Breast epithelium (tissue), 4 donors: ENCODE measurements around the gene SC5D. TPM values are rescaled to one million over a fixed set of nuclear protein-coding genes. Genes with fewer than 3 reads are reported as not detected.

Experiments used
- DNase-seq, 2 donors: peaks; one replicate each; pipeline ENCODE4 v3.0.0-alpha.2; 2019; ENCODE audit warnings: low spot score in 2 of 2
- H3K27ac ChIP-seq, 2 donors: fragments of 200-600 bp; sonication (generic) in 1 of 2; one replicate each; pipeline ENCODE4 v1.5.1; 2016 to 2019; ENCODE audit warnings: mild to moderate bottlenecking in 1 of 2
- H3K27me3 ChIP-seq, 2 donors: fragments of 200-600 bp; sonication (generic) in 1 of 2; one replicate each; pipeline versions ENCODE4 v1.5.1 to v1.6.0; 2017 to 2019; ENCODE audit warnings: control low read depth in 1 of 2, mild to moderate bottlenecking in 1 of 2
- H3K36me3 ChIP-seq: fragments of 200-600 bp; one replicate; pipeline ENCODE4 v1.5.1; 2019
- H3K4me1 ChIP-seq, 2 donors: fragments of 200-600 bp; sonication (generic); one replicate each; pipeline ENCODE4 v1.5.1; 2016 to 2019; ENCODE audit warnings: control low read depth in 1 of 2
- H3K4me3 ChIP-seq, 3 donors: fragments of 200-600 bp; sonication (generic); 1 replicate in 2 of 3; 2 replicates in 1 of 3; pipeline ENCODE4 v1.5.1; 2016 to 2019; ENCODE audit warnings: mild to moderate bottlenecking in 3 of 3, moderate library complexity in 2 of 3
- H3K9me3 ChIP-seq, 2 donors: fragments of 200-600 bp; sonication (generic) in 1 of 2; one replicate each; pipeline ENCODE4 v1.5.1; 2016 to 2019; ENCODE audit warnings: control low read depth in 1 of 2
- CTCF ChIP-seq, 3 donors: fragments of 450-650 bp; IDR thresholded peaks; one replicate each; pipeline ENCODE4 v1.5.1; 2016 to 2017; ENCODE audit warnings: antibody characterized with exemption in 3 of 3, mild to moderate bottlenecking in 3 of 3, moderate library complexity in 3 of 3
- POLR2A ChIP-seq: fragments of 450-650 bp; IDR thresholded peaks from one replicate; pipeline ENCODE4 v1.6.1; 2016; ENCODE audit warnings: antibody characterized with exemption, mild to moderate bottlenecking, moderate library complexity
- POLR2AphosphoS5 ChIP-seq, 3 donors: sonication (generic); formaldehyde crosslinking; IDR thresholded peaks; one replicate each; pipeline ENCODE4 v1.6.1; 2017; ENCODE audit warnings: antibody characterized with exemption in 3 of 3
- intact Hi-C: fragments of 100-400 bp; cut with DNase I; formaldehyde crosslinking; loops from one replicate; pipeline ENCODE4 v1.15.1; 2023; ENCODE audit warnings: low total_unique reads
- total RNA-seq, 3 donors: library from RNA; depleted of rRNA; stranded (reverse); fragments of >200 nt; gene quantifications; one replicate each; pipeline ENCODE4 v1.1.0, GENCODE V29; 2016

Gene SC5D
- total RNA-seq, 3 donors from 2014 or later = 25.8 to 54.7 (median 51.5) TPM

DNA sequence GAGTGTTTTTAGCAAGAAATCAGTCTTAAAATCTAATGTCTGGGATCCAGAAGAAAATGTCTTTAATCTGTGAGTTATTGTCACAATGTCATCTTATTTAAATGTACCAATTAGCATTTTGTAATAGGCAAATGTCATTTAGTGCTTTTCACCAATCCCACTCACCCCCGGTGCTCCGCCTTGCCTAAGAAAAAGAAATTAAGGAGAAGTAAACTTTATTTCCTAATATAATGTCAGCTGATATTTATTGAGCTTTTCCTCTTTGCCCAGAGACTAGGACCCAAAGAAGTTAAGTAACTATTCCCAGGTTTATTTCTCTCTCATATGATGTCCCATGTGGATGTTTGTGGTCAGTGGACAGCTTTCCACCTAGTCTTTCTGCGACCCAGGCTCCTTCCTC is 16.2 kb downstream of the SC5D start:
- DNase-seq = no peak
- H3K27ac ChIP-seq = no peak overlapping the region
- TF ChIP-seq POLR2A (no peak), CTCF (IDR thresholded peaks at IDR 0.05) (no peak), POLR2AphosphoS5 (IDR thresholded peaks at IDR 0.05) (no peak)
- no peak overlapping the region for H3K4me3 ChIP-seq
- no peaks in the 10 kb centered on the region for H3K4me1 ChIP-seq
- peaks cover 5% of the 10 kb centered on the region for H3K36me3 ChIP-seq
- H3K9me3 ChIP-seq = no peaks in the 10 kb centered on the region
- intact Hi-C loops = no loop called here
- H3K27me3 ChIP-seq = no peaks in the 10 kb centered on the region

- intact Hi-C loops = no loop called here
- peaks cover 5% of the 10 kb centered on the region for H3K36me3 ChIP-seq
- TF ChIP-seq CTCF (IDR thresholded peaks at IDR 0.05) (no peak), POLR2AphosphoS5 (IDR thresholded peaks at IDR 0.05) (no peak), POLR2A (no peak)
- DNase-seq = no peak
- no peak overlapping the region for H3K27ac ChIP-seq
- H3K27me3 ChIP-seq = no peaks in the 10 kb centered on the region
- H3K4me3 ChIP-seq = no peak overlapping the region
- no peaks in the 10 kb centered on the region for H3K9me3 ChIP-seq
- H3K4me1 ChIP-seq = no peaks in the 10 kb centered on the region
These were observed 17.1 kb downstream of the SC5D start for GRCh38 chr11:121309688-121310087.

DNA sequence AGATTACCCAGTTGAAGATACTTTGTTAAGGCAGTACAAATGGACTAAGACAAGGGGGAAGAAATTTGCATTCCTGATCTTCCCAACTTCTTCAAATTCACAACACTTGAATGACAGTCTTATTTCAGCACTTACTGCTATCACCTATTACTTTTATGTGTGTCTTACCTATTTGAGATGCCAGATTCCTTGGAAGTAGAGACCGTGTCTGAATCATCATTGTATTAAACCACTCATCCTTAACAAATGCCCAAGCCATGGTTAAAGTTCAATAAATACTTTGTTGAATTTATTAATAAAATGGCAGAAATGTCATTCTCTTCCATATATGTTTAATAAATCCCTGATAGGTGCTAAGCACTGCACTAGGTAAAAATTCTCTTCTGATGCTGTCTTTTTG is 18.3 kb downstream of the SC5D start:
- Histone ChIP-seq H3K4me3 (no peak overlapping the region), H3K27ac (no peak overlapping the region), H3K9me3 (no peaks in the 10 kb centered on the region), H3K4me1 (no peaks in the 10 kb centered on the region), H3K36me3 (peaks cover 5% of the 10 kb centered on the region), H3K27me3 (no peaks in the 10 kb centered on the region)
- no peak for TF ChIP-seq CTCF (IDR thresholded peaks at IDR 0.05)
- no peak for TF ChIP-seq POLR2AphosphoS5 (IDR thresholded peaks at IDR 0.05)
- no peak for TF ChIP-seq POLR2A
- intact Hi-C loops = no loop called here
- no peak for DNase-seq

GRCh38 chr11:121311373-121311772 is 18.8 kb downstream of the SC5D start:
- H3K9me3 ChIP-seq = no peaks in the 10 kb centered on the region
- intact Hi-C loops = no loop called here
- no peak overlapping the region for H3K27ac ChIP-seq
- DNase-seq = no peak
- H3K27me3 ChIP-seq = no peaks in the 10 kb centered on the region
- H3K4me3 ChIP-seq = no peak overlapping the region
- no peak for TF ChIP-seq POLR2A
- TF ChIP-seq POLR2AphosphoS5 (IDR thresholded peaks at IDR 0.05) = no peak
- no peak for TF ChIP-seq CTCF (IDR thresholded peaks at IDR 0.05)
- H3K36me3 ChIP-seq = peaks cover 5% of the 10 kb centered on the region
- no peaks in the 10 kb centered on the region for H3K4me1 ChIP-seq

- no peak for DNase-seq
- intact Hi-C loops = no loop called here
- Histone ChIP-seq H3K27ac (no peak overlapping the region), H3K36me3 (peaks cover 5% of the 10 kb centered on the region), H3K27me3 (no peaks in the 10 kb centered on the region), H3K4me1 (no peaks in the 10 kb centered on the region), H3K4me3 (no peak overlapping the region), H3K9me3 (no peaks in the 10 kb centered on the region)
- TF ChIP-seq POLR2AphosphoS5 (IDR thresholded peaks at IDR 0.05) (no peak), POLR2A (no peak), CTCF (IDR thresholded peaks at IDR 0.05) (no peak)
These were observed 19.9 kb downstream of the SC5D start for GRCh38 chr11:121312483-121312882.
